ENCODE data around the gene MPEG1. TPM values are rescaled to one million over a fixed set of nuclear protein-coding genes. Genes with fewer than 3 reads are reported as not detected.

Gene MPEG1
- total and polyA plus RNA-seq, 10 donors, result 46.0 to 410 (median 246) TPM

DNA sequence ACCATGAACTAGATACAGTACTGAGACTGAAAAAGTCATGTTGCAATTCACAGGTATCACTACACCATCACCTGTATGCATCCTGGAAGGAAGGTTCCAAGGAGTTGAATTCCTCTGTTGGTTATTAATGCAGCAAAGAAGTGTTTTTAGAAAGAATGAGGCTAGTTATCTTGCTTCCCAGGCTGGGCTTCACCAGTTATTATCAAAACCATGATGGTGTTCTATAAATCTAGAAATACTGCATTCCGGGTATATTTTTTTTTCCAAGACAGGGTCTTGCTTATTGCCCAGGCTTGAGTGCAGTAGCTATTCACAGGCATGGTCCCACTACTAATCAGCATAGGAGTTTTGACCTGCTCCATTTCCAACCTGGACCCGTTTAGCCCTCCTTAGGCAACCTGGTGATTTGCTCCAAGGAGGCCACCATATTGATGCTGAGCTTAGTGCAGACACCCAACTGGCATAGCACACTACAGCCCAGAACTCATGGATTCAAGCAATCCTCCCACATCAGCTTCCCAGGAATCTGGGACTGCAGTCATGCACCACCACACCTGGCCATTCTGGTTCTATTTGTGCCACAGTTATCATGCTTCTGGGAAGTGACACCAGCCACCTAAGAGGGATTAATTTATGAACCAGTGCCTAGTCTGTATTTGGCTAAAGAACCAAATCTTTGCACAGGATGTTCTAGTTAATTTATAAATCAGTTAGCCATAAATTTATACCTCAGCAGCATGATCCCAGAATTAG lies 1.6 kb upstream of the MPEG1 start:
- no peaks in the 10 kb centered on the region for H3K27me3 ChIP-seq (replicated peaks in 1 of 7)
- no peaks in the 10 kb centered on the region for H3K36me3 ChIP-seq
- TF ChIP-seq POLR2AphosphoS5 (IDR thresholded peaks at IDR 0.05), result no peak
- TF ChIP-seq POLR2A (IDR thresholded peaks at IDR 0.05), result no peak
- TF ChIP-seq, protein P1, sequence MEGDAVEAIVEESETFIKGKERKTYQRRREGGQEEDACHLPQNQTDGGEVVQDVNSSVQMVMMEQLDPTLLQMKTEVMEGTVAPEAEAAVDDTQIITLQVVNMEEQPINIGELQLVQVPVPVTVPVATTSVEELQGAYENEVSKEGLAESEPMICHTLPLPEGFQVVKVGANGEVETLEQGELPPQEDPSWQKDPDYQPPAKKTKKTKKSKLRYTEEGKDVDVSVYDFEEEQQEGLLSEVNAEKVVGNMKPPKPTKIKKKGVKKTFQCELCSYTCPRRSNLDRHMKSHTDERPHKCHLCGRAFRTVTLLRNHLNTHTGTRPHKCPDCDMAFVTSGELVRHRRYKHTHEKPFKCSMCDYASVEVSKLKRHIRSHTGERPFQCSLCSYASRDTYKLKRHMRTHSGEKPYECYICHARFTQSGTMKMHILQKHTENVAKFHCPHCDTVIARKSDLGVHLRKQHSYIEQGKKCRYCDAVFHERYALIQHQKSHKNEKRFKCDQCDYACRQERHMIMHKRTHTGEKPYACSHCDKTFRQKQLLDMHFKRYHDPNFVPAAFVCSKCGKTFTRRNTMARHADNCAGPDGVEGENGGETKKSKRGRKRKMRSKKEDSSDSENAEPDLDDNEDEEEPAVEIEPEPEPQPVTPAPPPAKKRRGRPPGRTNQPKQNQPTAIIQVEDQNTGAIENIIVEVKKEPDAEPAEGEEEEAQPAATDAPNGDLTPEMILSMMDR (IDR thresholded peaks at IDR 0.05 in 8 of 11, conservative IDR thresholded peaks at IDR 0.05 in 3 of 11), result no peak
- 87 to 98% (median 92%) methylated on average over 2 of the region's 2 CpGs for WGBS, 5 donors
- DNase-seq, result no peak
- H3K27ac ChIP-seq, result peak overlapping the region in 4 of 8 donors; percentile 88 to 92 (median 88)
- no peak overlapping the region for H3K4me3 ChIP-seq
- H3K4me1 ChIP-seq, result peaks cover 7 to 90% (median 36%) of the 10 kb centered on the region in 6 donors
- intact Hi-C loops (cut with DNase I; ENCODE audit: low total_unique reads), result no loop called here
- H3K9me3 ChIP-seq, result no peaks in the 10 kb centered on the region

DNA sequence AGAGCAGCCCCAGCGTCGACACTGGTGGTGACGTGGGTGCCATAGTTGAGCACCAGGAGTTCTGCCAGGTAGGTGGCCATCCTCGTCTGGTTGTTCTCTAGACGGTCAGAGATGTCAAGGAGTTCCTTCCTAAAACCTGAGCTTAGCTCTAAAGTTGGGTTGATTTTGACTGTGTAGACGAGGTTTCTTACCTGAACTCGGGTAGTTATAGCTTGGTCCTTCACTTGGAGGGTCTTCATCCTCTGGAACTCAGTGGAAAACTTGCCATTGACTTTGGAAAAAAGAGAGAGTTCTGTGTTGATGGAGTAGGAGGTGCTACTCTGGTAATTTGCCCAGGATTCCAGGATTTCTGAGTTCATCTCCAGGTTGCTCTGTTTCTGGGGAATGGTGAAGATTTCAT lies 505 bp downstream of the MPEG1 start:
- H3K36me3 ChIP-seq, result peaks cover 0 to 3% (median 0%) of the 10 kb centered on the region in 6 donors
- peak overlapping the region; percentile 51 to 92 (median 86) for H3K27ac ChIP-seq
- TF ChIP-seq POLR2AphosphoS5 (IDR thresholded peaks at IDR 0.05) (no peak), POLR2A (IDR thresholded peaks at IDR 0.05) (no peak)
- TF ChIP-seq, protein P1 (IDR thresholded peaks at IDR 0.05 in 8 of 11, conservative IDR thresholded peaks at IDR 0.05 in 3 of 11), result no peak
- H3K27me3 ChIP-seq (replicated peaks in 1 of 7), result no peaks in the 10 kb centered on the region
- H3K9me3 ChIP-seq, result no peaks in the 10 kb centered on the region
- peak overlapping the region; percentile 32 to 69 (median 50) for H3K4me3 ChIP-seq
- H3K4me1 ChIP-seq, result peaks cover 14 to 90% (median 45%) of the 10 kb centered on the region in 6 donors
- intact Hi-C loops (cut with DNase I; ENCODE audit: low total_unique reads), result no loop called here
- WGBS, 5 donors, result 63 to 80% (median 69%) methylated on average over 4 to 7 of the region's 7 CpGs
- DNase-seq, result no peak

DNA sequence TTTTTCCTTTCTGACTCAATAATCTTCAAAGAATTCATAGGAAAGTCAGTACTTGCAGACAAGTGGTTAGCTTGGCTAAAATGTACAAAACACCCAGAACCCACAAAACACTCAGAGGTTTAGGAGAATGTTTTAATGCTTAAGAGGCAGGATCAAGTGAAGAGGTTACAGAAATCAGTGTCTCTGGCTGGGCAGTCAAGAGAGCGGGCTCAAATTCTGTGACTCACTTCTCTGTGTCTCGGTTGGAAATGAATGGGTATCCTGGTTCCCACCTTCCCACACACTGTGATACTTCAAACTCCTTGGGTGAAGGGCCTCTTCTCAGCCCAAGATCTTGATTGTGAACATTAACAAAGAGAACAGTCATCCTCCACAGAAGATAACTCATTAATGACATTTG lies 3.8 kb downstream of the MPEG1 start:
- DNase-seq, result no peak
- Histone ChIP-seq H3K36me3 (peaks cover 0 to 31% (median 7%) of the 10 kb centered on the region in 6 donors), H3K9me3 (no peaks in the 10 kb centered on the region), H3K27me3 (replicated peaks in 1 of 7) (no peaks in the 10 kb centered on the region), H3K27ac (peak overlapping the region in 7 of 8 donors; percentile 29 to 92 (median 88)), H3K4me1 (peaks cover 17 to 90% (median 48%) of the 10 kb centered on the region in 6 donors), H3K4me3 (peak overlapping the region; percentile 27 to 69 (median 50))
- no peak for TF ChIP-seq POLR2A (IDR thresholded peaks at IDR 0.05)
- TF ChIP-seq POLR2AphosphoS5 (IDR thresholded peaks at IDR 0.05), result no peak
- TF ChIP-seq, protein P1 (IDR thresholded peaks at IDR 0.05 in 8 of 11, conservative IDR thresholded peaks at IDR 0.05 in 3 of 11), result no peak
- whole genome bisulfite sequencing, 5 donors, result 36 to 71% (median 37%) methylated on average over 2 of the region's 2 CpGs
- intact Hi-C loops (cut with DNase I; ENCODE audit: low total_unique reads), result loop anchor here (5.0 to 10.0 kb wide), 2 partner anchors 37 to 76 kb away; partner anchors contain the start of gene DTX4

DNA sequence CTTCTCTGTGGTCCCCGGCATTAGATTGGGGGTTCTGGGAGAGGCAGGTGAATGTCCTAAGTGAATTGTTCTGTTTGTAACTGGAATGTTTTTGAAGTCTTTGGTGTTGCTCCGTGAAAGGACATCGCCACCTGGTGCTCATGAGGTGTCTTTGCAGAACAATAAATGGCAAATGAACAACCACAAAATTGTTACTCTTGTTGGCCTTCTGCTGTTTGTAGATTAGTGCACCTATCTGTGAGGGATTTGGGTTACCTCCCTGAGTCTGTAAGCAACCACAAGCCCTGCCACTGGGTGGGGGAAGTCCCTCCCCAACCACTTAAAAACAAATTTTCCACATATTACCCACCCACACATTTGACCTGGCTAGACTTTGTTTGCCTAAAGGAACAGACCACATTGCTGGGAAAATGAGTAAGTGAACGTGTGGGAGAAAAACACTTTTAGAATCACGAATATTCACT lies 4.7 kb downstream of the MPEG1 start:
- Histone ChIP-seq H3K9me3 (no peaks in the 10 kb centered on the region), H3K4me1 (peaks cover 15 to 85% (median 41%) of the 10 kb centered on the region in 6 donors), H3K36me3 (peaks cover 0 to 40% (median 7%) of the 10 kb centered on the region in 6 donors), H3K4me3 (peak overlapping the region; percentile 27 to 69 (median 50)), H3K27ac (peak overlapping the region in 7 of 8 donors; percentile 29 to 92 (median 88)), H3K27me3 (replicated peaks in 1 of 7) (no peaks in the 10 kb centered on the region)
- TF ChIP-seq, protein P1 (IDR thresholded peaks at IDR 0.05 in 8 of 11, conservative IDR thresholded peaks at IDR 0.05 in 3 of 11), result peak; percentile 28 to 83 (median 71)
- TF ChIP-seq POLR2A (IDR thresholded peaks at IDR 0.05) (peak in 1 of 3 donors; percentile 12), POLR2AphosphoS5 (IDR thresholded peaks at IDR 0.05) (peak in 1 of 3 donors; percentile 58)
- intact Hi-C loops (cut with DNase I; ENCODE audit: low total_unique reads), result loop anchor here (5.0 to 10.0 kb wide), 2 partner anchors 36 to 77 kb away; partner anchors contain the start of gene DTX4
- WGBS, 5 donors, result 7 to 15% (median 11%) methylated on average over 5 of the region's 5 CpGs
- no peak for DNase-seq
